HCT116 (cell line): ENCODE measurements around the gene DNAJC5. TPM values are rescaled to one million over a fixed set of nuclear protein-coding genes. Genes with fewer than 3 reads are reported as not detected.

Source experiments
- ATAC-seq: fragments of 200-7000 bp; cut with Tn5 transposase; 2 replicates; pipeline ENCODE4 v1.9.1; 2020; ENCODE audit warnings: mild to moderate bottlenecking, moderate library complexity
- BruUV-seq: library from RNA; stranded (reverse); fragments of 400-500 nt; replicated peaks from 2 replicates; lab custom pipeline; 2021; lab: Mats Ljungman, UMichigan
- CTCF ChIA-PET: fragments of 300-600 bp; sonication (Branson Sonifier 250); formaldehyde crosslinking; loops from one replicate; lab custom pipeline; 2021; ENCODE audit warnings: antibody characterized with exemption; lab: Charles Lee
- POLR2A ChIA-PET: fragments of 300-600, 350-600 bp; sonication (Branson Sonifier 250); formaldehyde crosslinking; loops from one replicate; lab custom pipeline; 2021; ENCODE audit warnings: antibody characterized with exemption; lab: Charles Lee
- RAD21 ChIA-PET, 2 experiments: fragments of 300-600 bp; sonication (Branson Sonifier 250); formaldehyde crosslinking; loops; one replicate each; lab custom pipeline; 2023; ENCODE audit warnings: low total read pairs in 2 of 2; ENCODE audit not compliant: uncharacterized antibody in 2 of 2, unreplicated experiment in 2 of 2, low non-redundant PET in 1 of 2; lab: Charles Lee
- DNase-seq: peaks from one replicate; pipeline ENCODE4 v3.0.0-alpha.2; 2010; ENCODE audit warnings: low read depth, low spot score
- H2AFZ ChIP-seq: fragments of 200-600 bp; shearing (Covaris generic), sonication (generic); 2 replicates; pipeline ENCODE4 v1.6.1; 2017; ENCODE audit warnings: low read depth, mixed run types, mixed read lengths, antibody characterized with exemption, low read length; ENCODE audit not compliant: poor library complexity, severe bottlenecking
- H3K27ac ChIP-seq: 2 replicates; pipeline ENCODE4 v1.5.1; 2012; ENCODE audit warnings: low read depth, low read length
- H3K27me3 ChIP-seq: fragments of 200-600 bp; sonication (generic); 2 replicates; pipeline ENCODE4 v1.6.1; 2016; ENCODE audit warnings: mixed run types, low read length, mixed read lengths; ENCODE audit not compliant: insufficient read depth
- H3K36me3 ChIP-seq, 2 experiments: fragments of 200-500 bp in 1 of 2; fragments of 200-600 bp in 1 of 2; sonication (Bioruptor generic) in 1 of 2; sonication (generic) in 1 of 2; 2 replicates each; pipeline versions ENCODE4 v1.5.1 to v1.6.1; 2014 to 2016; ENCODE audit warnings: low read length in 2 of 2, inconsistent platforms in 1 of 2, mixed read lengths in 1 of 2, mixed run types in 1 of 2; ENCODE audit not compliant: insufficient read depth in 2 of 2, control insufficient read depth in 1 of 2
- H3K4me1 ChIP-seq, 2 experiments: fragments of 200-600 bp in 1 of 2; sonication (generic) in 1 of 2; 2 replicates each; pipeline versions ENCODE4 v1.5.1 to v1.6.1; 2012 to 2017; ENCODE audit warnings: low read length in 2 of 2, inconsistent platforms in 1 of 2, mild to moderate bottlenecking in 1 of 2, mixed read lengths in 1 of 2, mixed run types in 1 of 2, moderate library complexity in 1 of 2; ENCODE audit not compliant: insufficient read depth in 2 of 2, control insufficient read depth in 1 of 2
- H3K4me2 ChIP-seq: fragments of 200-600 bp; sonication (generic); 2 replicates; pipeline ENCODE4 v1.6.1; 2017; ENCODE audit warnings: mixed run types, low read length, mixed read lengths
- H3K4me3 ChIP-seq, 2 experiments: fragments of 200-600 bp in 1 of 2; sonication (generic) in 1 of 2; replicated peaks in 1 of 2; 2 replicates each; pipeline ENCODE4 v1.5.1; 2011 to 2016; ENCODE audit warnings: low read length in 2 of 2, control low read depth in 1 of 2, low read depth in 1 of 2, mild to moderate bottlenecking in 1 of 2, mixed read lengths in 1 of 2, mixed run types in 1 of 2
- H3K79me2 ChIP-seq: fragments of 200-600 bp; sonication (generic); 2 replicates; pipeline ENCODE4 v1.6.1; 2017; ENCODE audit warnings: mild to moderate bottlenecking, mixed run types, low read length, moderate library complexity, mixed read lengths; ENCODE audit not compliant: insufficient read depth
- H3K9ac ChIP-seq: fragments of 200-600 bp; sonication (generic); 2 replicates; pipeline ENCODE4 v1.6.1; 2016; ENCODE audit warnings: low read length, mixed read lengths
- H3K9me2 ChIP-seq: fragments of 200-600 bp; sonication (generic), shearing (Covaris generic); 2 replicates; pipeline ENCODE4 v1.6.1; 2017; ENCODE audit warnings: mixed run types, mild to moderate bottlenecking, moderate library complexity; ENCODE audit not compliant: insufficient read depth
- H3K9me3 ChIP-seq, 2 experiments: fragments of 200-500 bp in 1 of 2; fragments of 200-600 bp in 1 of 2; sonication (Bioruptor generic) in 1 of 2; sonication (generic) in 1 of 2; 2 replicates each; pipeline ENCODE4 v1.6.1; 2014 to 2017; ENCODE audit warnings: low read length in 2 of 2, mixed read lengths in 2 of 2, inconsistent platforms in 1 of 2, low read depth in 1 of 2, mild to moderate bottlenecking in 1 of 2, mixed run types in 1 of 2, moderate library complexity in 1 of 2; ENCODE audit not compliant: control insufficient read depth in 1 of 2, insufficient read depth in 1 of 2
- H4K20me1 ChIP-seq: fragments of 200-600 bp; sonication (generic), shearing (Covaris generic); 2 replicates; pipeline ENCODE4 v1.6.1; 2017; ENCODE audit warnings: mixed run types, mild to moderate bottlenecking, moderate library complexity; ENCODE audit not compliant: insufficient read depth
- ATF3 ChIP-seq: IDR thresholded peaks from 2 replicates; pipeline ENCODE4 v1.6.1; 2012
- EGR1 ChIP-seq: IDR thresholded peaks from 2 replicates; pipeline ENCODE4 v1.6.1; 2012; ENCODE audit warnings: low read depth
- ELF1 ChIP-seq: IDR thresholded peaks from 2 replicates; pipeline ENCODE4 v1.6.1; 2012; ENCODE audit warnings: low read depth, borderline replicate concordance
- EZH2 ChIP-seq: fragments of 200-600 bp; sonication (generic); IDR thresholded peaks from 2 replicates; pipeline ENCODE4 v1.6.1; 2017; ENCODE audit warnings: antibody characterized with exemption, mixed run types
- EZH2phosphoT487 ChIP-seq: fragments of 200-600 bp; IDR thresholded peaks from 2 replicates; pipeline ENCODE4 v1.6.1; 2018; ENCODE audit warnings: antibody characterized with exemption, borderline replicate concordance
- JUND ChIP-seq: IDR thresholded peaks from 2 replicates; pipeline ENCODE4 v1.6.1; 2012
- MAX ChIP-seq: IDR thresholded peaks from 2 replicates; pipeline ENCODE4 v1.6.1; 2012
- POLR2AphosphoS5 ChIP-seq: IDR thresholded peaks from 2 replicates; pipeline ENCODE4 v1.6.1; 2011; ENCODE audit warnings: mild to moderate bottlenecking, low read depth, low read length, moderate library complexity
- TCF7L2 ChIP-seq: IDR thresholded peaks from 2 replicates; pipeline ENCODE4 v1.7.0; 2011; ENCODE audit warnings: borderline replicate concordance, inconsistent platforms; ENCODE audit not compliant: insufficient read depth, insufficient read length; ENCODE audit errors: extremely low read depth
- ZFX ChIP-seq: fragments of 450-650 bp; IDR thresholded peaks from 2 replicates; pipeline ENCODE4 v1.6.1; 2017
- intact Hi-C: fragments of 100-400 bp; cut with micrococcal nuclease; formaldehyde crosslinking; loops from 2 replicates; pipeline ENCODE4 v1.10.0; 2022
- total RNA-seq: library from RNA; stranded (reverse); gene quantifications from one replicate; pipeline ENCODE4 v1.2.1, GENCODE V29; 2021; ENCODE audit not compliant: unreplicated experiment
- TF ChIP-seq, protein P1 (sequence below): IDR thresholded peaks from 2 replicates; pipeline ENCODE4 v1.6.1; 2012; ENCODE audit warnings: low read depth

DNAJC5 gene
- total RNA-seq, 1 experiment from 2014 or later: 38.3 TPM

- no peak for TF ChIP-seq JUND
- TF ChIP-seq, protein P1, sequence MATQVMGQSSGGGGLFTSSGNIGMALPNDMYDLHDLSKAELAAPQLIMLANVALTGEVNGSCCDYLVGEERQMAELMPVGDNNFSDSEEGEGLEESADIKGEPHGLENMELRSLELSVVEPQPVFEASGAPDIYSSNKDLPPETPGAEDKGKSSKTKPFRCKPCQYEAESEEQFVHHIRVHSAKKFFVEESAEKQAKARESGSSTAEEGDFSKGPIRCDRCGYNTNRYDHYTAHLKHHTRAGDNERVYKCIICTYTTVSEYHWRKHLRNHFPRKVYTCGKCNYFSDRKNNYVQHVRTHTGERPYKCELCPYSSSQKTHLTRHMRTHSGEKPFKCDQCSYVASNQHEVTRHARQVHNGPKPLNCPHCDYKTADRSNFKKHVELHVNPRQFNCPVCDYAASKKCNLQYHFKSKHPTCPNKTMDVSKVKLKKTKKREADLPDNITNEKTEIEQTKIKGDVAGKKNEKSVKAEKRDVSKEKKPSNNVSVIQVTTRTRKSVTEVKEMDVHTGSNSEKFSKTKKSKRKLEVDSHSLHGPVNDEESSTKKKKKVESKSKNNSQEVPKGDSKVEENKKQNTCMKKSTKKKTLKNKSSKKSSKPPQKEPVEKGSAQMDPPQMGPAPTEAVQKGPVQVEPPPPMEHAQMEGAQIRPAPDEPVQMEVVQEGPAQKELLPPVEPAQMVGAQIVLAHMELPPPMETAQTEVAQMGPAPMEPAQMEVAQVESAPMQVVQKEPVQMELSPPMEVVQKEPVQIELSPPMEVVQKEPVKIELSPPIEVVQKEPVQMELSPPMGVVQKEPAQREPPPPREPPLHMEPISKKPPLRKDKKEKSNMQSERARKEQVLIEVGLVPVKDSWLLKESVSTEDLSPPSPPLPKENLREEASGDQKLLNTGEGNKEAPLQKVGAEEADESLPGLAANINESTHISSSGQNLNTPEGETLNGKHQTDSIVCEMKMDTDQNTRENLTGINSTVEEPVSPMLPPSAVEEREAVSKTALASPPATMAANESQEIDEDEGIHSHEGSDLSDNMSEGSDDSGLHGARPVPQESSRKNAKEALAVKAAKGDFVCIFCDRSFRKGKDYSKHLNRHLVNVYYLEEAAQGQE: no peak
- no peak for TF ChIP-seq ZFX
- no peak for TF ChIP-seq EGR1
- no peak for TF ChIP-seq MAX
- TF ChIP-seq ELF1: no peak
- no peak for TF ChIP-seq EZH2phosphoT487
- TF ChIP-seq EZH2: no peak
- no peak for TF ChIP-seq ATF3
- no peak for TF ChIP-seq POLR2AphosphoS5
- no peak for TF ChIP-seq TCF7L2
- H2AFZ ChIP-seq: no peak overlapping the region
- ChIA-PET POLR2A (no interaction called here), CTCF (no interaction called here), RAD21 (no interaction called here)
- no peaks in the 10 kb centered on the region for H3K27me3 ChIP-seq
- H3K9ac ChIP-seq: no peak overlapping the region
- H3K4me2 ChIP-seq: no peak overlapping the region
- intact Hi-C loops: no loop called here
- peaks cover 8 to 9% of the 10 kb centered on the region in 2 experiments for H3K4me1 ChIP-seq
- no peak for DNase-seq
- peaks cover 4% of the 10 kb centered on the region; the same call in 1 of the 2 replicates for H3K79me2 ChIP-seq
- no peaks in the 10 kb centered on the region for H4K20me1 ChIP-seq
- ATAC-seq: no peak
- H3K9me2 ChIP-seq: no peaks in the 10 kb centered on the region
- no peak overlapping the region for H3K27ac ChIP-seq
- H3K4me3 ChIP-seq: no peak overlapping the region
- no TSS peak for BruUV-seq
- peaks cover 0 to 5% of the 10 kb centered on the region in 2 experiments; a peak in 2 of 4 replicates for H3K36me3 ChIP-seq
- no peaks in the 10 kb centered on the region for H3K9me3 ChIP-seq
These were observed 68.9 kb downstream of the DNAJC5 start for GRCh38 chr20:63963784-63964301.
